Esophagus muscularis mucosa (tissue), 4 donors: ENCODE results near the gene SDR39U1. TPM values are rescaled to one million over a fixed set of nuclear protein-coding genes. Genes with fewer than 3 reads are reported as not detected.

ENCODE experiments used
- DNase-seq: peaks from one replicate; pipeline ENCODE4 v3.0.0-alpha.2; 2017; ENCODE audit errors: extremely low spot score
- H3K27ac ChIP-seq, 4 donors: fragments of 200-600 bp; sonication (generic); replicated peaks in 1 of 4; 1 replicate in 3 of 4; 2 replicates in 1 of 4; pipeline ENCODE4 v1.5.1; 2016 to 2019; ENCODE audit warnings: mild to moderate bottlenecking in 1 of 4
- H3K27me3 ChIP-seq, 4 donors: fragments of 200-600 bp; sonication (generic); one replicate each; pipeline versions ENCODE4 v1.5.1 to v1.6.0; 2016 to 2019
- H3K36me3 ChIP-seq, 4 donors: fragments of 200-600 bp; sonication (generic); one replicate each; pipeline ENCODE4 v1.5.1; 2016 to 2019
- H3K4me1 ChIP-seq, 4 donors: fragments of 200-600 bp; sonication (generic); one replicate each; pipeline ENCODE4 v1.5.1; 2016 to 2019
- H3K4me3 ChIP-seq, 4 donors: fragments of 200-600 bp; sonication (generic); 1 replicate in 2 of 4; 2 replicates in 2 of 4; pipeline ENCODE4 v1.5.1; 2016 to 2019; ENCODE audit warnings: mild to moderate bottlenecking in 4 of 4, moderate library complexity in 1 of 4
- H3K9me3 ChIP-seq, 4 donors: fragments of 200-600 bp; sonication (generic); 1 replicate in 3 of 4; 2 replicates in 1 of 4; pipeline ENCODE4 v1.5.1; 2016 to 2019
- CTCF ChIP-seq, 3 experiments: fragments of 200-600 bp in 2 of 3; fragments of 450-650 bp in 1 of 3; sonication (generic) in 2 of 3; IDR thresholded peaks; one replicate each; pipeline ENCODE4 v1.5.1; 2017 to 2019; ENCODE audit warnings: antibody characterized with exemption in 3 of 3, mild to moderate bottlenecking in 2 of 3, moderate library complexity in 1 of 3
- EP300 ChIP-seq: sonication (generic); formaldehyde crosslinking; IDR thresholded peaks from one replicate; pipeline ENCODE4 v1.6.1; 2017; ENCODE audit warnings: antibody characterized with exemption
- POLR2A ChIP-seq: fragments of 450-650 bp; IDR thresholded peaks from one replicate; pipeline ENCODE4 v1.6.1; 2017; ENCODE audit warnings: antibody characterized with exemption, moderate library complexity, mild to moderate bottlenecking, low read depth
- POLR2AphosphoS5 ChIP-seq, 2 donors: sonication (generic); formaldehyde crosslinking; IDR thresholded peaks; one replicate each; pipeline ENCODE4 v1.6.1; 2017; ENCODE audit warnings: antibody characterized with exemption in 2 of 2
- WGBS: methylation state at CpG from one replicate; pipeline ENCODE4 v1.1.5; 2018; 5-methylcytosine and 5-hydroxymethylcytosine counted together
- intact Hi-C: fragments of 100-400 bp; cut with DNase I; formaldehyde crosslinking; loops from one replicate; pipeline ENCODE4 v1.15.1; 2023
- total RNA-seq, 4 donors: library from RNA; depleted of rRNA; stranded (reverse); fragments of >200 nt; gene quantifications; one replicate each; pipeline versions ENCODE4 v1.1.0 to v1.2.1, GENCODE V29; 2016

The SDR39U1 gene
- total RNA-seq, 4 donors from 2014 or later = 23.9 to 48.6 (median 33.5) TPM

GRCh38 chr14:24435998-24436354 lies 6.6 kb downstream of the SDR39U1 start:
- DNase-seq = no peak
- Histone ChIP-seq H3K4me1 (peaks cover 60 to 75% (median 68%) of the 10 kb centered on the region in 4 donors), H3K36me3 (peaks cover 41 to 94% (median 79%) of the 10 kb centered on the region in 4 donors), H3K27me3 (no peaks in the 10 kb centered on the region), H3K9me3 (no peaks in the 10 kb centered on the region), H3K4me3 (no peak overlapping the region), H3K27ac (peak overlapping the region; percentile 29 to 77 (median 66))
- TF ChIP-seq CTCF (IDR thresholded peaks at IDR 0.05) = no peak
- TF ChIP-seq EP300 = no peak
- no peak for TF ChIP-seq POLR2AphosphoS5 (IDR thresholded peaks at IDR 0.05)
- TF ChIP-seq POLR2A = no peak
- 60% methylated on average over 6 of the region's 6 CpGs for WGBS
- intact Hi-C loops = loop anchor here (2.0 to 10.0 kb wide), 3 partner anchors 103 to 291 kb away; partner anchors contain the start of genes EMC9, LTB4R, LTB4R2 and PSME2

GRCh38 chr14:24435192-24435810 lies 7.3 kb downstream of the SDR39U1 start:
- Histone ChIP-seq H3K9me3 (no peaks in the 10 kb centered on the region), H3K27ac (peak overlapping the region in 1 of 4 donors; percentile 77), H3K27me3 (no peaks in the 10 kb centered on the region), H3K4me1 (peaks cover 58 to 74% (median 68%) of the 10 kb centered on the region in 4 donors), H3K4me3 (no peak overlapping the region), H3K36me3 (peaks cover 41 to 87% (median 76%) of the 10 kb centered on the region in 4 donors)
- peak; percentile 83 for DNase-seq
- TF ChIP-seq POLR2AphosphoS5 (IDR thresholded peaks at IDR 0.05) (no peak), CTCF (IDR thresholded peaks at IDR 0.05) (no peak), EP300 (no peak), POLR2A (no peak)
- intact Hi-C loops = loop anchor here (5.0 to 10.0 kb wide), 2 partner anchors 123 to 290 kb away; partner anchors contain the start of genes EMC9, LTB4R, LTB4R2 and PSME2
- WGBS = 78% methylated on average over 2 of the region's 2 CpGs

- H3K4me1 ChIP-seq = peaks cover 52 to 67% (median 63%) of the 10 kb centered on the region in 4 donors
- H3K4me3 ChIP-seq = no peak overlapping the region
- intact Hi-C loops = loop anchor here (5.0 to 10.0 kb wide), 3 partner anchors 37 to 290 kb away; partner anchors contain the start of genes EMC9, LTB4R, LTB4R2 and NYNRIN
- H3K9me3 ChIP-seq = no peaks in the 10 kb centered on the region
- H3K27ac ChIP-seq = peak overlapping the region in 1 of 4 donors; percentile 77
- no peaks in the 10 kb centered on the region for H3K27me3 ChIP-seq
- 69% methylated on average over 3 of the region's 3 CpGs for WGBS
- no peak for TF ChIP-seq POLR2A
- TF ChIP-seq EP300 = no peak
- TF ChIP-seq POLR2AphosphoS5 (IDR thresholded peaks at IDR 0.05) = no peak
- no peak for TF ChIP-seq CTCF (IDR thresholded peaks at IDR 0.05)
- peak; percentile 68 for DNase-seq
- H3K36me3 ChIP-seq = peaks cover 36 to 81% (median 70%) of the 10 kb centered on the region in 4 donors
Observed at GRCh38 chr14:24434676-24435075, 7.9 kb downstream of the SDR39U1 start.

- H3K27ac ChIP-seq = no peak overlapping the region
- intact Hi-C loops = loop anchor here (5.0 to 10.0 kb wide), 2 partner anchors 37 to 289 kb away; partner anchors contain the start of genes EMC9, NYNRIN, PSME2 and RNF31
- H3K36me3 ChIP-seq = peaks cover 31 to 75% (median 64%) of the 10 kb centered on the region in 4 donors
- 78% methylated on average over 7 of the region's 7 CpGs for WGBS
- H3K9me3 ChIP-seq = no peaks in the 10 kb centered on the region
- no peak for DNase-seq
- peaks cover 57 to 71% (median 65%) of the 10 kb centered on the region in 4 donors for H3K4me1 ChIP-seq
- no peaks in the 10 kb centered on the region for H3K27me3 ChIP-seq
- no peak overlapping the region for H3K4me3 ChIP-seq
- TF ChIP-seq EP300 (no peak), POLR2AphosphoS5 (IDR thresholded peaks at IDR 0.05) (no peak), POLR2A (no peak), CTCF (IDR thresholded peaks at IDR 0.05) (no peak)
Observed at GRCh38 chr14:24434036-24434435, 8.5 kb downstream of the SDR39U1 start.
